Calu3 (cell line): ENCODE results near the gene IQCN. TPM values are rescaled to one million over a fixed set of nuclear protein-coding genes. Genes with fewer than 3 reads are reported as not detected.

Source experiments
- BruUV-seq: library from RNA; stranded (reverse); fragments of 400-500 nt; replicated peaks from 2 replicates; lab custom pipeline; 2021; lab: Mats Ljungman, UMichigan
- CTCF ChIA-PET: fragments of 300-600 bp; sonication (Branson Sonifier 250); formaldehyde crosslinking; loops from one replicate; lab custom pipeline; 2022; ENCODE audit warnings: antibody characterized with exemption; lab: Charles Lee
- DNase-seq: peaks from one replicate; pipeline ENCODE4 v3.0.0; 2022
- H3K27ac Mint-ChIP-seq: one replicate; pipeline ENCODE4 v1.8.0; 2022; ENCODE audit warnings: mixed read lengths; ENCODE audit not compliant: unreplicated experiment
- H3K27me3 Mint-ChIP-seq: one replicate; pipeline ENCODE4 v1.8.0; 2022; ENCODE audit warnings: mixed read lengths; ENCODE audit not compliant: unreplicated experiment
- H3K36me3 Mint-ChIP-seq: one replicate; pipeline ENCODE4 v1.8.0; 2022; ENCODE audit warnings: mild to moderate bottlenecking, moderate library complexity, mixed read lengths; ENCODE audit not compliant: insufficient read depth, unreplicated experiment
- H3K4me1 Mint-ChIP-seq: one replicate; pipeline ENCODE4 v1.8.0; 2022; ENCODE audit warnings: mild to moderate bottlenecking, low read depth, mixed read lengths; ENCODE audit not compliant: unreplicated experiment
- H3K4me3 Mint-ChIP-seq: one replicate; pipeline ENCODE4 v1.8.0; 2022; ENCODE audit warnings: mild to moderate bottlenecking, low read depth, moderate library complexity, mixed read lengths; ENCODE audit not compliant: unreplicated experiment
- H3K9me3 Mint-ChIP-seq: one replicate; pipeline ENCODE4 v1.8.0; 2022; ENCODE audit warnings: low read depth, mixed read lengths; ENCODE audit not compliant: unreplicated experiment
- CTCF ChIP-seq: fragments of 200-600 bp; IDR thresholded peaks from one replicate; pipeline ENCODE4 v1.8.0; 2022; ENCODE audit warnings: antibody characterized with exemption; ENCODE audit not compliant: unreplicated experiment
- intact Hi-C: fragments of 100-400 bp; cut with micrococcal nuclease; formaldehyde crosslinking; loops from one replicate; pipeline ENCODE4 v1.10.0; 2022; ENCODE audit not compliant: unreplicated experiment
- total RNA-seq: library from RNA; stranded (reverse); gene quantifications from 2 replicates; pipeline ENCODE4 v1.2.3, GENCODE V29; 2022

IQCN gene
- total RNA-seq, 1 experiment from 2014 or later = 1.6 TPM

- H3K27me3 Mint-ChIP-seq = no peaks in the 10 kb centered on the region
- peaks cover 63% of the 10 kb centered on the region for H3K36me3 Mint-ChIP-seq
- no TSS peak for BruUV-seq
- peak overlapping the region; percentile 74 for H3K4me3 Mint-ChIP-seq
- no peaks in the 10 kb centered on the region for H3K9me3 Mint-ChIP-seq
- peak overlapping the region; percentile 95 for H3K27ac Mint-ChIP-seq
- no peak for TF ChIP-seq CTCF
- CTCF ChIA-PET = interaction anchor here (0.6 to 2.4 kb wide), 11 partner anchors 10 to 88 kb away, joined by 3 to 48 read pairs (median 5); partner anchors contain the start of genes LSM4 and MPV17L2
- intact Hi-C loops = no loop called here
- H3K4me1 Mint-ChIP-seq = peaks cover 17% of the 10 kb centered on the region
- peak; percentile 73 for DNase-seq
Observed at GRCh38 chr19:18280247-18281081, 6.2 kb upstream of the IQCN start.

GRCh38 chr19:18279516-18280246 lies 5.4 kb upstream of the IQCN start:
- peak; percentile 90 for DNase-seq
- peak; percentile 86 for TF ChIP-seq CTCF
- H3K36me3 Mint-ChIP-seq = peaks cover 71% of the 10 kb centered on the region
- CTCF ChIA-PET = interaction anchor here (0.6 to 2.4 kb wide), 20 partner anchors 9 to 138 kb away, joined by 3 to 48 read pairs (median 4); partner anchors contain the start of genes GDF15, LSM4 and MPV17L2
- intact Hi-C loops = loop anchor here (1.0 to 10.0 kb wide), 2 partner anchors 44 to 135 kb away; partner anchors contain the start of genes LSM4 and SSBP4
- no peaks in the 10 kb centered on the region for H3K27me3 Mint-ChIP-seq
- H3K4me1 Mint-ChIP-seq = peaks cover 17% of the 10 kb centered on the region
- TSS peak; percentile 52 for BruUV-seq
- H3K27ac Mint-ChIP-seq = peak overlapping the region; percentile 73
- no peaks in the 10 kb centered on the region for H3K9me3 Mint-ChIP-seq
- peak overlapping the region; percentile 74 for H3K4me3 Mint-ChIP-seq

- CTCF ChIA-PET = interaction anchor here (0.7 to 2.4 kb wide), 12 partner anchors 10 to 139 kb away, joined by 3 to 48 read pairs (median 4); partner anchors contain the start of genes GDF15 and LSM4
- Mint-ChIP-seq H3K9me3 (no peaks in the 10 kb centered on the region), H3K27me3 (no peaks in the 10 kb centered on the region), H3K4me3 (peak overlapping the region; percentile 74), H3K4me1 (peaks cover 17% of the 10 kb centered on the region), H3K36me3 (peaks cover 76% of the 10 kb centered on the region), H3K27ac (peak overlapping the region; percentile 73)
- no peak for DNase-seq
- no TSS peak for BruUV-seq
- intact Hi-C loops = loop anchor here (1.0 to 10.0 kb wide), 2 partner anchors 44 to 136 kb away; partner anchors contain the start of genes LSM4 and SSBP4
- no peak for TF ChIP-seq CTCF
Observed at GRCh38 chr19:18279266-18279515, 4.9 kb upstream of the IQCN start.

- Mint-ChIP-seq H3K36me3 (peaks cover 76% of the 10 kb centered on the region), H3K27ac (peak overlapping the region; percentile 73), H3K4me1 (peaks cover 17% of the 10 kb centered on the region), H3K9me3 (no peaks in the 10 kb centered on the region), H3K4me3 (peak overlapping the region; percentile 74), H3K27me3 (no peaks in the 10 kb centered on the region)
- intact Hi-C loops = loop anchor here (1.0 to 10.0 kb wide), 2 partner anchors 45 to 136 kb away; partner anchors contain the start of genes LSM4 and SSBP4
- DNase-seq = peak; percentile 15
- CTCF ChIA-PET = interaction anchor here (1.0 to 2.4 kb wide), 5 partner anchors 18 to 51 kb away, joined by 3 to 48 read pairs (median 15); partner anchors contain the start of gene LSM4
- no TSS peak for BruUV-seq
- TF ChIP-seq CTCF = no peak
Observed at GRCh38 chr19:18278521-18279265, 4.4 kb upstream of the IQCN start.
